ENCODE measurements around the gene CNTN4. TPM values are rescaled to one million over a fixed set of nuclear protein-coding genes. Genes with fewer than 3 reads are reported as not detected.

CNTN4 gene
- total and polyA plus RNA-seq, 2 experiments from 2014 or later: 0.91 to 4.0 TPM

DNA sequence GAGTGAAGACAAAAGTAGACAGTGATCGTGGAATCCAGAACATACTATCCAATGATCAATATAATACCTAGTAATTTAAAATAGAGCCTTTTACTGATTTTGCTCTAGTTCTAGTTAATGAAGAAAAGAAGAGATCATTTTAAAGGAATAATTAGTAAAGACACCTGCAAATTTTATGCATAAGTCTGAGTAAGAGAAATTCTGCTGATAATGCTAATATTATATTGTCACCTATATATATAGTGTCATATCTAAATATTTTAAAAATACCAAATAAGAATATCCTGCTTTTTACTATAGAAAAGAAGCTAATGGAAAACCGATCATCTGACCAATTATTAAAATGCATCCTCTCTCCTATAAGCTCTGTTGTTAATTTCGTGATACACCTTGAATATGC, 152.1 kb downstream of the CNTN4 start:
- no peak overlapping the region for H3K27ac ChIP-seq (ENCODE audit: low read depth)
- no peaks in the 10 kb centered on the region for H3F3A ChIP-seq (replicated peaks; ENCODE audit: low read depth)
- Mint-ChIP-seq H3K9me3 (peaks cover 89% of the 10 kb centered on the region), H3K27me3 (ENCODE audit: insufficient read depth, low read depth, poor library complexity) (no peaks in the 10 kb centered on the region), H3K36me3 (ENCODE audit: low read depth) (peaks cover 32% of the 10 kb centered on the region), H3K27ac (no peak overlapping the region), H3K4me1 (no peaks in the 10 kb centered on the region), H3K4me3 (no peak overlapping the region)
- no peak overlapping the region for H3K4me2 ChIP-seq
- no peaks in the 10 kb centered on the region for H3K4me1 ChIP-seq (ENCODE audit: insufficient read depth)
- H2AFZ ChIP-seq: no peak overlapping the region
- no peaks in the 10 kb centered on the region for H3K79me2 ChIP-seq (replicated peaks; ENCODE audit: insufficient read depth)
- ATAC-seq (no peak), DNase-seq (ENCODE audit: low spot score) (no peak)
- no peaks in the 10 kb centered on the region for H3K9me2 ChIP-seq (ENCODE audit: insufficient read depth)
- no peak overlapping the region for H3K4me3 ChIP-seq
- H3K27me3 ChIP-seq (ENCODE audit: insufficient read depth): no peaks in the 10 kb centered on the region
- TF ChIP-seq CREB1 (CRISPR knock-in tag; IDR thresholded peaks at IDR 0.05; ENCODE audit: low read depth) (no peak), EZH2phosphoT487 (IDR thresholded peaks at IDR 0.05; ENCODE audit: unreplicated experiment) (no peak), STAT1 (IDR thresholded peaks at IDR 0.05; ENCODE audit: unreplicated experiment) (no peak), ZNF331 (CRISPR knock-in tag; IDR thresholded peaks at IDR 0.05; ENCODE audit: low read depth) (no peak), REST (IDR thresholded peaks at IDR 0.05; ENCODE audit: unreplicated experiment) (no peak), ZNF114 (CRISPR knock-in tag; IDR thresholded peaks at IDR 0.05) (no peak), EZH2 (IDR thresholded peaks at IDR 0.05; ENCODE audit: low read depth, unreplicated experiment) (no peak), POLR2AphosphoS5 (IDR thresholded peaks at IDR 0.05; ENCODE audit: low read depth) (no peak), JUNB (IDR thresholded peaks at IDR 0.05; ENCODE audit: unreplicated experiment) (no peak), NANOG (IDR thresholded peaks at IDR 0.05; ENCODE audit: borderline replicate concordance) (no peak)
- TF ChIP-seq, protein P1, sequence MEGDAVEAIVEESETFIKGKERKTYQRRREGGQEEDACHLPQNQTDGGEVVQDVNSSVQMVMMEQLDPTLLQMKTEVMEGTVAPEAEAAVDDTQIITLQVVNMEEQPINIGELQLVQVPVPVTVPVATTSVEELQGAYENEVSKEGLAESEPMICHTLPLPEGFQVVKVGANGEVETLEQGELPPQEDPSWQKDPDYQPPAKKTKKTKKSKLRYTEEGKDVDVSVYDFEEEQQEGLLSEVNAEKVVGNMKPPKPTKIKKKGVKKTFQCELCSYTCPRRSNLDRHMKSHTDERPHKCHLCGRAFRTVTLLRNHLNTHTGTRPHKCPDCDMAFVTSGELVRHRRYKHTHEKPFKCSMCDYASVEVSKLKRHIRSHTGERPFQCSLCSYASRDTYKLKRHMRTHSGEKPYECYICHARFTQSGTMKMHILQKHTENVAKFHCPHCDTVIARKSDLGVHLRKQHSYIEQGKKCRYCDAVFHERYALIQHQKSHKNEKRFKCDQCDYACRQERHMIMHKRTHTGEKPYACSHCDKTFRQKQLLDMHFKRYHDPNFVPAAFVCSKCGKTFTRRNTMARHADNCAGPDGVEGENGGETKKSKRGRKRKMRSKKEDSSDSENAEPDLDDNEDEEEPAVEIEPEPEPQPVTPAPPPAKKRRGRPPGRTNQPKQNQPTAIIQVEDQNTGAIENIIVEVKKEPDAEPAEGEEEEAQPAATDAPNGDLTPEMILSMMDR (conservative IDR thresholded peaks at IDR 0.05; ENCODE audit: low read depth in 2 of 2): no peak
- TF ChIP-seq, protein P2, sequence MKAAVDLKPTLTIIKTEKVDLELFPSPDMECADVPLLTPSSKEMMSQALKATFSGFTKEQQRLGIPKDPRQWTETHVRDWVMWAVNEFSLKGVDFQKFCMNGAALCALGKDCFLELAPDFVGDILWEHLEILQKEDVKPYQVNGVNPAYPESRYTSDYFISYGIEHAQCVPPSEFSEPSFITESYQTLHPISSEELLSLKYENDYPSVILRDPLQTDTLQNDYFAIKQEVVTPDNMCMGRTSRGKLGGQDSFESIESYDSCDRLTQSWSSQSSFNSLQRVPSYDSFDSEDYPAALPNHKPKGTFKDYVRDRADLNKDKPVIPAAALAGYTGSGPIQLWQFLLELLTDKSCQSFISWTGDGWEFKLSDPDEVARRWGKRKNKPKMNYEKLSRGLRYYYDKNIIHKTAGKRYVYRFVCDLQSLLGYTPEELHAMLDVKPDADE (IDR thresholded peaks at IDR 0.05): no peak
- TF ChIP-seq, protein P3, sequence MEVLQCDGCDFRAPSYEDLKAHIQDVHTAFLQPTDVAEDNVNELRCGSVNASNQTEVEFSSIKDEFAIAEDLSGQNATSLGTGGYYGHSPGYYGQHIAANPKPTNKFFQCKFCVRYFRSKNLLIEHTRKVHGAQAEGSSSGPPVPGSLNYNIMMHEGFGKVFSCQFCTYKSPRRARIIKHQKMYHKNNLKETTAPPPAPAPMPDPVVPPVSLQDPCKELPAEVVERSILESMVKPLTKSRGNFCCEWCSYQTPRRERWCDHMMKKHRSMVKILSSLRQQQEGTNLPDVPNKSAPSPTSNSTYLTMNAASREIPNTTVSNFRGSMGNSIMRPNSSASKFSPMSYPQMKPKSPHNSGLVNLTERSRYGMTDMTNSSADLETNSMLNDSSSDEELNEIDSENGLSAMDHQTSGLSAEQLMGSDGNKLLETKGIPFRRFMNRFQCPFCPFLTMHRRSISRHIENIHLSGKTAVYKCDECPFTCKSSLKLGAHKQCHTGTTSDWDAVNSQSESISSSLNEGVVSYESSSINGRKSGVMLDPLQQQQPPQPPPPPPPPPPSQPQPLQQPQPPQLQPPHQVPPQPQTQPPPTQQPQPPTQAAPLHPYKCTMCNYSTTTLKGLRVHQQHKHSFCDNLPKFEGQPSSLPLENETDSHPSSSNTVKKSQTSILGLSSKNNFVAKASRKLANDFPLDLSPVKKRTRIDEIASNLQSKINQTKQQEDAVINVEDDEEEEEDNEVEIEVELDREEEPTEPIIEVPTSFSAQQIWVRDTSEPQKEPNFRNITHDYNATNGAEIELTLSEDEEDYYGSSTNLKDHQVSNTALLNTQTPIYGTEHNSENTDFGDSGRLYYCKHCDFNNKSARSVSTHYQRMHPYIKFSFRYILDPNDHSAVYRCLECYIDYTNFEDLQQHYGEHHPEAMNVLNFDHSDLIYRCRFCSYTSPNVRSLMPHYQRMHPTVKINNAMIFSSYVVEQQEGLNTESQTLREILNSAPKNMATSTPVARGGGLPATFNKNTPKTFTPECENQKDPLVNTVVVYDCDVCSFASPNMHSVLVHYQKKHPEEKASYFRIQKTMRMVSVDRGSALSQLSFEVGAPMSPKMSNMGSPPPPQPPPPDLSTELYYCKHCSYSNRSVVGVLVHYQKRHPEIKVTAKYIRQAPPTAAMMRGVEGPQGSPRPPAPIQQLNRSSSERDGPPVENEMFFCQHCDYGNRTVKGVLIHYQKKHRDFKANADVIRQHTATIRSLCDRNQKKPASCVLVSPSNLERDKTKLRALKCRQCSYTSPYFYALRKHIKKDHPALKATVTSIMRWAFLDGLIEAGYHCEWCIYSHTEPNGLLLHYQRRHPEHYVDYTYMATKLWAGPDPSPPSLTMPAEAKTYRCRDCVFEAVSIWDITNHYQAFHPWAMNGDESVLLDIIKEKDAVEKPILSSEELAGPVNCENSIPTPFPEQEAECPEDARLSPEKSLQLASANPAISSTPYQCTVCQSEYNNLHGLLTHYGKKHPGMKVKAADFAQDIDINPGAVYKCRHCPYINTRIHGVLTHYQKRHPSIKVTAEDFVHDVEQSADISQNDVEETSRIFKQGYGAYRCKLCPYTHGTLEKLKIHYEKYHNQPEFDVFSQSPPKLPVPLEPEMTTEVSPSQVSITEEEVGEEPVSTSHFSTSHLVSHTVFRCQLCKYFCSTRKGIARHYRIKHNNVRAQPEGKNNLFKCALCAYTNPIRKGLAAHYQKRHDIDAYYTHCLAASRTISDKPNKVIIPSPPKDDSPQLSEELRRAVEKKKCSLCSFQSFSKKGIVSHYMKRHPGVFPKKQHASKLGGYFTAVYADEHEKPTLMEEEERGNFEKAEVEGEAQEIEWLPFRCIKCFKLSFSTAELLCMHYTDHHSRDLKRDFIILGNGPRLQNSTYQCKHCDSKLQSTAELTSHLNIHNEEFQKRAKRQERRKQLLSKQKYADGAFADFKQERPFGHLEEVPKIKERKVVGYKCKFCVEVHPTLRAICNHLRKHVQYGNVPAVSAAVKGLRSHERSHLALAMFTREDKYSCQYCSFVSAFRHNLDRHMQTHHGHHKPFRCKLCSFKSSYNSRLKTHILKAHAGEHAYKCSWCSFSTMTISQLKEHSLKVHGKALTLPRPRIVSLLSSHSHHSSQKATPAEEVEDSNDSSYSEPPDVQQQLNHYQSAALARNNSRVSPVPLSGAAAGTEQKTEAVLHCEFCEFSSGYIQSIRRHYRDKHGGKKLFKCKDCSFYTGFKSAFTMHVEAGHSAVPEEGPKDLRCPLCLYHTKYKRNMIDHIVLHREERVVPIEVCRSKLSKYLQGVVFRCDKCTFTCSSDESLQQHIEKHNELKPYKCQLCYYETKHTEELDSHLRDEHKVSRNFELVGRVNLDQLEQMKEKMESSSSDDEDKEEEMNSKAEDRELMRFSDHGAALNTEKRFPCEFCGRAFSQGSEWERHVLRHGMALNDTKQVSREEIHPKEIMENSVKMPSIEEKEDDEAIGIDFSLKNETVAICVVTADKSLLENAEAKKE (CRISPR knock-in tag; IDR thresholded peaks at IDR 0.05): no peak
- no peaks in the 10 kb centered on the region for H4K20me1 ChIP-seq (replicated peaks; ENCODE audit: insufficient read depth)
- H3K36me3 ChIP-seq (ENCODE audit: insufficient read depth): no peaks in the 10 kb centered on the region

Data from GM23338 (cell line).